ENCODE measurements around the gene CORO6.

Gene CORO6

GRCh38 chr17:29612404-29613280 lies 10.1 kb downstream of the CORO6 start:
- no peak for DNase-seq (ENCODE audit: low read depth)

GRCh38 chr17:29612094-29612403 lies 10.7 kb downstream of the CORO6 start:
- DNase-seq (ENCODE audit: low read depth), result no peak

GRCh38 chr17:29611351-29612093 lies 11.2 kb downstream of the CORO6 start:
- DNase-seq (ENCODE audit: low read depth), result no peak

- DNase-seq (ENCODE audit: low read depth), result no peak
These were observed 12.3 kb downstream of the CORO6 start for GRCh38 chr17:29610395-29610794.

GRCh38 chr17:29608986-29609385 lies 13.7 kb downstream of the CORO6 start:
- no peak for DNase-seq (ENCODE audit: low read depth)

- no peak for DNase-seq (ENCODE audit: low read depth)
These were observed 15.0 kb downstream of the CORO6 start for GRCh38 chr17:29607557-29608195.

GRCh38 chr17:29603109-29603674 lies 19.5 kb downstream of the CORO6 start:
- DNase-seq (ENCODE audit: low read depth), result no peak

GRCh38 chr17:29597361-29598172 lies 25.1 kb downstream of the CORO6 start:
- no peak for DNase-seq (ENCODE audit: low read depth)

- DNase-seq (ENCODE audit: low read depth), result no peak
These were observed 25.9 kb downstream of the CORO6 start for GRCh38 chr17:29596811-29597210.

- DNase-seq (ENCODE audit: low read depth), result no peak
These were observed 26.6 kb downstream of the CORO6 start for GRCh38 chr17:29595943-29596774.

- no peak for DNase-seq (ENCODE audit: low read depth)
These were observed 27.4 kb downstream of the CORO6 start for GRCh38 chr17:29595107-29595942.

- DNase-seq (ENCODE audit: low read depth), result no peak
These were observed 28.1 kb downstream of the CORO6 start for GRCh38 chr17:29594519-29595090.

- DNase-seq (ENCODE audit: low read depth), result no peak
These were observed 28.9 kb downstream of the CORO6 start for GRCh38 chr17:29593591-29594518.

GRCh38 chr17:29592850-29593551 lies 29.7 kb downstream of the CORO6 start, which contains the start of gene ANKRD13B:
Gene ANKRD13B, plus strand, starts transcription at chr17:29593132. Its CDS starts 490 bp downstream, at chr17:29593622.
- no peak for DNase-seq (ENCODE audit: low read depth)

GRCh38 chr17:29591737-29592608 lies 30.7 kb downstream of the CORO6 start:
- no peak for DNase-seq (ENCODE audit: low read depth)

- no peak for DNase-seq (ENCODE audit: low read depth)
These were observed 31.5 kb downstream of the CORO6 start for GRCh38 chr17:29591146-29591736.

Data from HS-5 (cell line).